ENCODE data around the gene CDH18. TPM values are rescaled to one million over a fixed set of nuclear protein-coding genes. Genes with fewer than 3 reads are reported as not detected.

The CDH18 gene
- total and polyA plus RNA-seq, 4 donors: 0.03 to 2.4 TPM; not detected in 2

DNA sequence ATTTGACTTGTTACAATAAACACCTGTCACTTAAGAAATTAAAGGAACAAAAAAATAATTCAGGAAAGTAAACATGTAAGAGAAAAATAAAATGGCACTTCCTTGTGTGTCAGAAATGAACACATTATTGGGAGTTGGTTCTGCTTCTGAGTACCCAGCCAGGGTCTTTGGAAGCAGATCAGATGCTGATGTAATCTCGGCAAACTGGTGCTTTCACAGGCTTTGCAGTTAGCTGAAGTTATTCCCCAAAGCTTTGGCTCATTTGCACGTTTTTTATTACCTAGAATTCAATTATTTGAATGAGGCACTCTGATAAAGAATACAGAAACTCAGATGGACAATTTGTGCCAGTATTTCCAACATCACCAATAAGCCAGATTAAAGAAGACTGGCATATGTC lies 10.9 kb downstream of the CDH18 start:
- Histone ChIP-seq H3K27me3 (ENCODE audit: control insufficient read depth in 3 of 3, insufficient read depth in 3 of 3, low read length in 2 of 3) (no peaks in the 10 kb centered on the region), H3K27ac (ENCODE audit: low read depth in 1 of 2, low read length in 1 of 2) (no peak overlapping the region), H3K4me1 (ENCODE audit: control insufficient read depth in 5 of 5, insufficient read depth in 5 of 5, low read length in 5 of 5) (no peaks in the 10 kb centered on the region), H3K9me3 (ENCODE audit: control insufficient read depth in 4 of 4, insufficient read depth in 3 of 4, low read length in 3 of 4) (no peaks in the 10 kb centered on the region), H3K36me3 (ENCODE audit: control insufficient read depth in 4 of 4, insufficient read depth in 4 of 4, low read length in 4 of 4) (no peaks in the 10 kb centered on the region), H3K4me3 (no peak overlapping the region), H3K9ac (ENCODE audit: insufficient read depth in 1 of 2, low read length in 2 of 2) (no peak overlapping the region)
- DNase-seq (no peak), ATAC-seq (ENCODE audit: insufficient read depth, low FRiP score) (no peak)
- TF ChIP-seq, protein P1, sequence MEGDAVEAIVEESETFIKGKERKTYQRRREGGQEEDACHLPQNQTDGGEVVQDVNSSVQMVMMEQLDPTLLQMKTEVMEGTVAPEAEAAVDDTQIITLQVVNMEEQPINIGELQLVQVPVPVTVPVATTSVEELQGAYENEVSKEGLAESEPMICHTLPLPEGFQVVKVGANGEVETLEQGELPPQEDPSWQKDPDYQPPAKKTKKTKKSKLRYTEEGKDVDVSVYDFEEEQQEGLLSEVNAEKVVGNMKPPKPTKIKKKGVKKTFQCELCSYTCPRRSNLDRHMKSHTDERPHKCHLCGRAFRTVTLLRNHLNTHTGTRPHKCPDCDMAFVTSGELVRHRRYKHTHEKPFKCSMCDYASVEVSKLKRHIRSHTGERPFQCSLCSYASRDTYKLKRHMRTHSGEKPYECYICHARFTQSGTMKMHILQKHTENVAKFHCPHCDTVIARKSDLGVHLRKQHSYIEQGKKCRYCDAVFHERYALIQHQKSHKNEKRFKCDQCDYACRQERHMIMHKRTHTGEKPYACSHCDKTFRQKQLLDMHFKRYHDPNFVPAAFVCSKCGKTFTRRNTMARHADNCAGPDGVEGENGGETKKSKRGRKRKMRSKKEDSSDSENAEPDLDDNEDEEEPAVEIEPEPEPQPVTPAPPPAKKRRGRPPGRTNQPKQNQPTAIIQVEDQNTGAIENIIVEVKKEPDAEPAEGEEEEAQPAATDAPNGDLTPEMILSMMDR (IDR thresholded peaks at IDR 0.05; ENCODE audit: control extremely low read depth, extremely low read depth): no peak
- WGBS, 2 donors: 61 to 68% methylated on average over 2 of the region's 2 CpGs

DNA sequence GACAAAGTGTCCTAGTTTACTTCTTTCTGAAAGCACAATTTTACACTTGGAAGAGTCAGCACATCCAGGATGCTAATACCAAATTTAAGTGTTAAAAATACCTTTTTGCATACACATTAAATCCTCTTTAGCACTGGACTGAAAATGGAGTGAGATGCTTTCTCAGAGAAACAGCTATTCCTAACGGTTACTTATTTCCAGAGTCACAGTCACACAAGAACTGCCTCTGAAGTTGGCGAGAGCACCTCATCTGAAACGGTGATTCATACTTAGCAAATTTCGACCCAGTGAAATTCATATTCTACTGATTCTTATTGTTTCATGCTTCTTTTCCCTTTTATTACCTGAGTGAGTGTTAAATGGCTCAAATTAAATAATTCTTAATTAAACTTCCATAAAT lies 12.2 kb downstream of the CDH18 start:
- Histone ChIP-seq H3K4me1 (ENCODE audit: control insufficient read depth in 5 of 5, insufficient read depth in 5 of 5, low read length in 5 of 5) (no peaks in the 10 kb centered on the region), H3K36me3 (ENCODE audit: control insufficient read depth in 4 of 4, insufficient read depth in 4 of 4, low read length in 4 of 4) (no peaks in the 10 kb centered on the region), H3K27ac (ENCODE audit: low read depth in 1 of 2, low read length in 1 of 2) (no peak overlapping the region), H3K9me3 (ENCODE audit: control insufficient read depth in 4 of 4, insufficient read depth in 3 of 4, low read length in 3 of 4) (no peaks in the 10 kb centered on the region), H3K9ac (ENCODE audit: insufficient read depth in 1 of 2, low read length in 2 of 2) (no peak overlapping the region), H3K27me3 (ENCODE audit: control insufficient read depth in 3 of 3, insufficient read depth in 3 of 3, low read length in 2 of 3) (no peaks in the 10 kb centered on the region), H3K4me3 (no peak overlapping the region)
- ATAC-seq (ENCODE audit: insufficient read depth, low FRiP score) (no peak), DNase-seq (no peak)
- TF ChIP-seq, protein P1 (IDR thresholded peaks at IDR 0.05; ENCODE audit: control extremely low read depth, extremely low read depth): no peak
- WGBS, 2 donors: 87 to 88% methylated on average over 4 of the region's 4 CpGs

DNA sequence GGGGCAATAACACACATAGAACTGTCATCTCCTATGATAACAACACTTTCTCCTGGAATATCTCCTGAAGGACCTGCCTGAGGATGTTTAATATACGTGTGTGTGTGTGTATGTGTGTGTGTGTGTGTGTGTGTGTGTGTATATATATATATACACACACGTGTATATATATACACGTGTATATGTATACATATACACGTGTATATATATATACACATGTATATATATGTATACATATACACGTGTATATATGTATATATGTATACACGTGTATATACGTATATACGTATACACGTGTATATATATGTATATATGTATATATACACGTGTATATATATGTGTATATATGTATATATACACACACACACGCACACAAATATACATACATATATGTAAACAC lies 27.5 kb downstream of the CDH18 start:
- DNase-seq (no peak), ATAC-seq (ENCODE audit: insufficient read depth, low FRiP score) (no peak)
- 78 to 87% methylated on average over 11 of the region's 11 CpGs for WGBS, 2 donors
- H3K4me3 ChIP-seq: no peak overlapping the region
- no peak overlapping the region for H3K27ac ChIP-seq (ENCODE audit: low read depth in 1 of 2, low read length in 1 of 2)
- H3K9me3 ChIP-seq (ENCODE audit: control insufficient read depth in 4 of 4, insufficient read depth in 3 of 4, low read length in 3 of 4): no peaks in the 10 kb centered on the region
- no peaks in the 10 kb centered on the region for H3K27me3 ChIP-seq (ENCODE audit: control insufficient read depth in 3 of 3, insufficient read depth in 3 of 3, low read length in 2 of 3)
- H3K9ac ChIP-seq (ENCODE audit: insufficient read depth in 1 of 2, low read length in 2 of 2): no peak overlapping the region
- TF ChIP-seq, protein P1 (IDR thresholded peaks at IDR 0.05; ENCODE audit: control extremely low read depth, extremely low read depth): no peak
- H3K36me3 ChIP-seq (ENCODE audit: control insufficient read depth in 4 of 4, insufficient read depth in 4 of 4, low read length in 4 of 4): no peaks in the 10 kb centered on the region
- H3K4me1 ChIP-seq (ENCODE audit: control insufficient read depth in 5 of 5, insufficient read depth in 5 of 5, low read length in 5 of 5): no peaks in the 10 kb centered on the region

DNA sequence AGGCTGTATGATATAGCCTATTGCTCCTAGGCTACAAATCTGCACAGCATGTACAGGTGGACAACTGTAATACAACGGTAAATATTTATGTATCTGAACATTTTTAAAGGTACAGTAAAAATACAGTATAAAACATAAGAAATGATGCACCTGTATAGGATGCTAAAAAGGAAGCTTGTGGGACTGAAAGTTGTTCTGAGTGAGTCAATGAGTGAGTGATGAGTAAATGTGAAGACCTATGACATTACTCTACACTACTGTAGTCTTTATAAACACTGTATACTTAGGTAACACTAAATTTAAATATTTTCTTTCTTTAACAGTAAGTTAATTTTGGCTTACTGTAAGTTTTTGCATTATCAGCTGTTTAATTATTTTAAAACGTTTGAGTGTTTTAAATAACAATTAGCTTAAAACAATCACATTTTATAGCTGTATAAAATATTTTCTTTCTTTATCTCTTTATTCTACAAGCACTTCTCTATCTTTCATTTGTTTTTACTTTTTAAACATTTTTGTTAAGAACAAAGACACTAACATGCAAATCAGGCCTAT lies 28.1 kb downstream of the CDH18 start:
- ATAC-seq (ENCODE audit: insufficient read depth, low FRiP score): no peak
- Histone ChIP-seq H3K9me3 (ENCODE audit: control insufficient read depth in 4 of 4, insufficient read depth in 3 of 4, low read length in 3 of 4) (no peaks in the 10 kb centered on the region), H3K4me1 (ENCODE audit: control insufficient read depth in 5 of 5, insufficient read depth in 5 of 5, low read length in 5 of 5) (no peaks in the 10 kb centered on the region), H3K4me3 (no peak overlapping the region), H3K36me3 (ENCODE audit: control insufficient read depth in 4 of 4, insufficient read depth in 4 of 4, low read length in 4 of 4) (no peaks in the 10 kb centered on the region), H3K9ac (ENCODE audit: insufficient read depth in 1 of 2, low read length in 2 of 2) (no peak overlapping the region), H3K27ac (ENCODE audit: low read depth in 1 of 2, low read length in 1 of 2) (no peak overlapping the region), H3K27me3 (ENCODE audit: control insufficient read depth in 3 of 3, insufficient read depth in 3 of 3, low read length in 2 of 3) (no peaks in the 10 kb centered on the region)
- DNase-seq: no peak
- 80 to 85% methylated on average over 2 of the region's 2 CpGs for WGBS, 2 donors
- TF ChIP-seq, protein P1 (IDR thresholded peaks at IDR 0.05; ENCODE audit: control extremely low read depth, extremely low read depth): no peak

All from lung (tissue), 12 donors.